ENCODE data around the gene MUC22. TPM values are rescaled to one million over a fixed set of nuclear protein-coding genes. Genes with fewer than 3 reads are reported as not detected.

Gene MUC22
- total RNA-seq, 1 experiment from 2014 or later: not detected

DNA sequence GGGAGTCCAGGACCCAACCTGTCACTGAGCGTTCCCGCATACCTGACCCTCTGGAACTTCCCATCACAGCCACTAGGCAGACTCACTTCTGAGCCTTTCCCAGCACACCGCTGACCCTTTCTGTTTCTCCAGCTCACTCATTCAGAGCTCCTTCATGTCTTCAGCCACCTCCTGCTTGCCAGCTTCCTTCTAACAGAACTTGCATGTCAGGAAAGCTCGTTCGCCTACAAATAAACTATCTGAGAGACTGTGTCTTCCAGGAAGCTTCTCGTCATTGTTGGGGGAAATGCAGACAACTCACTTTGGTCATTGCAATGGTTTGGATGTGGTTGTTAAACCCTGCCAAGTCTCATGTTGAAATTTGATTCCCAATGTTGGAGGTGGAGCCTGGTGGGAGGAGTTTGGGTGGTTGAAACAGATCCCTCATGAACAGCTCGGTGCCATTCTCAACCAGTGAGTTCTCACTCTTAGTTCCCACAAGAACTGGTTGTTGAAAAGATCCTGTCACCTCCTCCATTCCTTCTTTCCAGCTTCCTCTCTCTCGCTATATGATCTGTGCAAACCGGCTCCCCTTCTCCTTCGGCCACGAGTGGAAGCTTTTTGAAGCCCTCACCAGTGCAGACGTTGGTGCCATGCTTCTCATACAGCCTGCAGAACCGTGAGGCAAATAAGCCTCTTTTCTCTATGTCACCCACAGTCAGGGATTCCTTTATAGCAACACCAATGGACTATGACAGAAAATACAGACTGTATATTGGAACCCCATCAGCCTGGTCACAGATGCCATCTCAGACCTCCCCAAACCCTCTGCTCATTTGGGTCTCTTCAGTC, 28.1 kb upstream of the MUC22 start:
- no peak overlapping the region; the same call in 1 of the 2 replicates for H3K4me3 ChIP-seq (ENCODE audit: low read length)
- POLR2A ChIA-PET (ENCODE audit: unreplicated experiment): no interaction called here

DNA sequence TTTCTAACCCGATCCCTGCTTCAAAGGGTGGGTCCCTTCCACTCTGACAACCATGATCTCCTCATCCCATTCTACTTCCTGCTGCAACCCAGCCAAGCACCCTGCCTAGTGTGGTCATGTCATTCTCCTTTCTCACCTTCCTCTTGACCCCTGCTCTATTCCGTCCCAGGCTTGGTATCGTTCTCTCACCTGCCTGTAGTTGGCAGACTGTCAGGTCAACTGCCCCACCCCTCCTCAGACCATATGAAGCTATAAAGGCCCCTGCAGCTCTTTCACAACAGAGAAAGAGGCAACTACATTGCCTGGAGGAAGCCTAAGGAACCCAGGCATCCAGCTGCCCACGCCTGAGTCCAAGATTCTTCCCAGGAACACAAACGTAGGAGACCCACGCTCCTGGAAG, 26.8 kb upstream of the MUC22 start, which contains the start of gene MUC21:
TSS of gene MUC21 (plus strand) at position 280 of the 400 bp plus-strand sequence. CDS start 241 bp downstream, outside the sequence.
- Histone ChIP-seq H4K20me1 (ENCODE audit: low read length) (no peaks in the 10 kb centered on the region), H3K9ac (ENCODE audit: low read length) (no peak within 1 kb of the TSS), H3K27me3 (ENCODE audit: low read length) (no peaks in the 10 kb centered on the region), H3K4me1 (ENCODE audit: insufficient read depth, low read length) (0 out of 2 replicates have a peak, but pooled peaks cover 3% of the 10 kb centered on the region), H3K79me2 (ENCODE audit: low read length) (no peaks in the 10 kb centered on the region), H3K27ac (ENCODE audit: low read length) (no peak within 1 kb of the TSS), H3K9me3 (ENCODE audit: low read length) (no peaks in the 10 kb centered on the region), H3F3A (ENCODE audit: low read length, unreplicated experiment) (no peaks in the 10 kb centered on the region), H3K9me2 (replicated peaks; ENCODE audit: low read length) (no peaks in the 10 kb centered on the region), H3K4me3 (ENCODE audit: low read length) (no peak within 1 kb of the TSS), H3K36me3 (ENCODE audit: low read depth, low read length) (no peaks in the 10 kb centered on the region), H3K4me2 (ENCODE audit: low read length) (no peak within 1 kb of the TSS), H2AFZ (ENCODE audit: low read length) (peak within 1 kb of the TSS; percentile 65; the same call in 1 of the 2 replicates)
- intact Hi-C loops (cut with micrococcal nuclease): loop anchor here (10.0 kb wide), 1 partner anchor 49 kb away; the partner anchor contains the start of gene SFTA2
- ChIA-PET POLR2A (ENCODE audit: unreplicated experiment) (no interaction called here), CTCF (no interaction called here)
- BruUV-seq (replicated peaks): no TSS peak
- no peak for DNase-seq
- no peak for ATAC-seq
- TF ChIP-seq EZH2phosphoT487 (IDR thresholded peaks at IDR 0.05; ENCODE audit: borderline replicate concordance, low read length): no peak
- no peak for TF ChIP-seq EZH2 (IDR thresholded peaks at IDR 0.05; ENCODE audit: low read length, unreplicated experiment)
- no peak for TF ChIP-seq CTCF (conservative IDR thresholded peaks at IDR 0.05; ENCODE audit: low read depth, low read length)

More for the DNA sequence above, 28.1 kb upstream of the MUC22 start:
- Histone ChIP-seq H3K79me2 (ENCODE audit: low read length) (no peaks in the 10 kb centered on the region), H3F3A (ENCODE audit: low read length, unreplicated experiment) (no peaks in the 10 kb centered on the region), H4K20me1 (ENCODE audit: low read length) (no peaks in the 10 kb centered on the region), H3K27ac (ENCODE audit: low read length) (no peak overlapping the region), H3K9me2 (replicated peaks; ENCODE audit: low read length) (no peaks in the 10 kb centered on the region), H3K27me3 (ENCODE audit: low read length) (no peaks in the 10 kb centered on the region), H2AFZ (ENCODE audit: low read length) (peak overlapping the region; percentile 65), H3K4me2 (ENCODE audit: low read length) (peak overlapping the region; percentile 66), H3K9ac (ENCODE audit: low read length) (no peak overlapping the region), H3K36me3 (ENCODE audit: low read depth, low read length) (no peaks in the 10 kb centered on the region), H3K4me1 (ENCODE audit: insufficient read depth, low read length) (0 out of 2 replicates have a peak, but pooled peaks cover 3% of the 10 kb centered on the region), H3K9me3 (ENCODE audit: low read length) (no peaks in the 10 kb centered on the region)
- CTCF ChIA-PET: interaction anchor here (0.6 kb wide), 2 partner anchors 68 to 89 kb away, joined by 3 to 5 read pairs; partner anchors contain the start of gene VARS2
- TF ChIP-seq EZH2phosphoT487 (IDR thresholded peaks at IDR 0.05; ENCODE audit: borderline replicate concordance, low read length) (no peak), EZH2 (IDR thresholded peaks at IDR 0.05; ENCODE audit: low read length, unreplicated experiment) (no peak), CTCF (conservative IDR thresholded peaks at IDR 0.05; ENCODE audit: low read depth, low read length) (0 out of 2 replicates have a peak, but pooled peaks have one; percentile 29)
- BruUV-seq (replicated peaks): no TSS peak
- DNase-seq (peak; percentile 58), ATAC-seq (peak; percentile 70)
- intact Hi-C loops (cut with micrococcal nuclease): loop anchor here (10.0 kb wide), 1 partner anchor 47 kb away; the partner anchor contains the start of gene SFTA2
